ENCODE data around the gene FADS3. TPM values are rescaled to one million over a fixed set of nuclear protein-coding genes. Genes with fewer than 3 reads are reported as not detected.

The FADS3 gene
- total RNA-seq, 1 experiment from 2014 or later, result 22.6 TPM

DNA sequence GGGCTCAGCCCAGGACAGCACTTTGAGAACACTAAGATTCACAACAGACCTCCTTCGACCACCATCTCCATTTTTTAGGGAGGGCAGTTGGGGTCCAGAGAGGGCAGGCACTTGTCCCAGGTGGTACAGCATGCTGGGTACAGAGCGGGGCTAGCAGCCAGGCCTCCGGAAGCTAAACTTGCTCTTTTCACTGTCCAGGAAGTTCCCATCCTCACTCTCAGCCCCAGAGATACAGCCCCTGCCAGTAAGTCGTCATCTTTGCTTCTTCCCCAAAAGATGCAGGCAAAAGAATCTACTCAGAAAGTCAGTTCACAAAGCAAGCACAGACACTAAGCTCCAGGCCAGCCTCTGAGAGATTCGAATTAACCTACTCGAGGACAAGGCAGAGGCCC is 32.7 kb upstream of the FADS3 start:
- in situ Hi-C loops (cut with HindIII; ENCODE audit: low pct_unique_long_range_greater_than_20kb, low sequenced_read_pairs) (no loop called here), intact Hi-C loops (cut with micrococcal nuclease; ENCODE audit: unreplicated experiment) (no loop called here)
- no TSS peak for BruUV-seq (replicated peaks)
- Histone ChIP-seq H3K36me3 (ENCODE audit: control insufficient read depth, insufficient read depth, low read length) (no peaks in the 10 kb centered on the region), H3K4me1 (ENCODE audit: control insufficient read depth, insufficient read depth, low read length) (no peaks in the 10 kb centered on the region), H3K27me3 (ENCODE audit: control insufficient read depth, insufficient read depth, low read length) (no peaks in the 10 kb centered on the region), H3K4me3 (ENCODE audit: low read depth in 2 of 2, low read length in 2 of 2) (no peak overlapping the region), H3K27ac (ENCODE audit: low read length) (no peak overlapping the region), H3K9me3 (ENCODE audit: control insufficient read depth, insufficient read depth, low read depth, low read length) (no peaks in the 10 kb centered on the region)
- DNase-seq (ENCODE audit: low read depth, low spot score), result no peak
- POLR2A ChIA-PET, result no interaction called here
- TF ChIP-seq SIN3A (IDR thresholded peaks at IDR 0.05; ENCODE audit: borderline replicate concordance, insufficient read depth, low read depth, low read length), result no peak
- no peak for TF ChIP-seq TCF7L2 (IDR thresholded peaks at IDR 0.05; ENCODE audit: low read depth, low read length)
- no peak for TF ChIP-seq POLR2AphosphoS5 (IDR thresholded peaks at IDR 0.05; ENCODE audit: low read depth, low read length)
- TF ChIP-seq, protein P1, sequence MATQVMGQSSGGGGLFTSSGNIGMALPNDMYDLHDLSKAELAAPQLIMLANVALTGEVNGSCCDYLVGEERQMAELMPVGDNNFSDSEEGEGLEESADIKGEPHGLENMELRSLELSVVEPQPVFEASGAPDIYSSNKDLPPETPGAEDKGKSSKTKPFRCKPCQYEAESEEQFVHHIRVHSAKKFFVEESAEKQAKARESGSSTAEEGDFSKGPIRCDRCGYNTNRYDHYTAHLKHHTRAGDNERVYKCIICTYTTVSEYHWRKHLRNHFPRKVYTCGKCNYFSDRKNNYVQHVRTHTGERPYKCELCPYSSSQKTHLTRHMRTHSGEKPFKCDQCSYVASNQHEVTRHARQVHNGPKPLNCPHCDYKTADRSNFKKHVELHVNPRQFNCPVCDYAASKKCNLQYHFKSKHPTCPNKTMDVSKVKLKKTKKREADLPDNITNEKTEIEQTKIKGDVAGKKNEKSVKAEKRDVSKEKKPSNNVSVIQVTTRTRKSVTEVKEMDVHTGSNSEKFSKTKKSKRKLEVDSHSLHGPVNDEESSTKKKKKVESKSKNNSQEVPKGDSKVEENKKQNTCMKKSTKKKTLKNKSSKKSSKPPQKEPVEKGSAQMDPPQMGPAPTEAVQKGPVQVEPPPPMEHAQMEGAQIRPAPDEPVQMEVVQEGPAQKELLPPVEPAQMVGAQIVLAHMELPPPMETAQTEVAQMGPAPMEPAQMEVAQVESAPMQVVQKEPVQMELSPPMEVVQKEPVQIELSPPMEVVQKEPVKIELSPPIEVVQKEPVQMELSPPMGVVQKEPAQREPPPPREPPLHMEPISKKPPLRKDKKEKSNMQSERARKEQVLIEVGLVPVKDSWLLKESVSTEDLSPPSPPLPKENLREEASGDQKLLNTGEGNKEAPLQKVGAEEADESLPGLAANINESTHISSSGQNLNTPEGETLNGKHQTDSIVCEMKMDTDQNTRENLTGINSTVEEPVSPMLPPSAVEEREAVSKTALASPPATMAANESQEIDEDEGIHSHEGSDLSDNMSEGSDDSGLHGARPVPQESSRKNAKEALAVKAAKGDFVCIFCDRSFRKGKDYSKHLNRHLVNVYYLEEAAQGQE (IDR thresholded peaks at IDR 0.05; ENCODE audit: insufficient read depth in 1 of 2, low read depth in 2 of 2, low read length in 1 of 2), result no peak
- TF ChIP-seq, protein P2, sequence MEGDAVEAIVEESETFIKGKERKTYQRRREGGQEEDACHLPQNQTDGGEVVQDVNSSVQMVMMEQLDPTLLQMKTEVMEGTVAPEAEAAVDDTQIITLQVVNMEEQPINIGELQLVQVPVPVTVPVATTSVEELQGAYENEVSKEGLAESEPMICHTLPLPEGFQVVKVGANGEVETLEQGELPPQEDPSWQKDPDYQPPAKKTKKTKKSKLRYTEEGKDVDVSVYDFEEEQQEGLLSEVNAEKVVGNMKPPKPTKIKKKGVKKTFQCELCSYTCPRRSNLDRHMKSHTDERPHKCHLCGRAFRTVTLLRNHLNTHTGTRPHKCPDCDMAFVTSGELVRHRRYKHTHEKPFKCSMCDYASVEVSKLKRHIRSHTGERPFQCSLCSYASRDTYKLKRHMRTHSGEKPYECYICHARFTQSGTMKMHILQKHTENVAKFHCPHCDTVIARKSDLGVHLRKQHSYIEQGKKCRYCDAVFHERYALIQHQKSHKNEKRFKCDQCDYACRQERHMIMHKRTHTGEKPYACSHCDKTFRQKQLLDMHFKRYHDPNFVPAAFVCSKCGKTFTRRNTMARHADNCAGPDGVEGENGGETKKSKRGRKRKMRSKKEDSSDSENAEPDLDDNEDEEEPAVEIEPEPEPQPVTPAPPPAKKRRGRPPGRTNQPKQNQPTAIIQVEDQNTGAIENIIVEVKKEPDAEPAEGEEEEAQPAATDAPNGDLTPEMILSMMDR (IDR thresholded peaks at IDR 0.05), result no peak
- CTCF ChIA-PET, result interaction anchor here (0.6 to 1.2 kb wide), 4 partner anchors 24 to 280 kb away, joined by 3 to 8 read pairs (median 4); no protein-coding TSS in a partner anchor
- no peak for ATAC-seq

DNA sequence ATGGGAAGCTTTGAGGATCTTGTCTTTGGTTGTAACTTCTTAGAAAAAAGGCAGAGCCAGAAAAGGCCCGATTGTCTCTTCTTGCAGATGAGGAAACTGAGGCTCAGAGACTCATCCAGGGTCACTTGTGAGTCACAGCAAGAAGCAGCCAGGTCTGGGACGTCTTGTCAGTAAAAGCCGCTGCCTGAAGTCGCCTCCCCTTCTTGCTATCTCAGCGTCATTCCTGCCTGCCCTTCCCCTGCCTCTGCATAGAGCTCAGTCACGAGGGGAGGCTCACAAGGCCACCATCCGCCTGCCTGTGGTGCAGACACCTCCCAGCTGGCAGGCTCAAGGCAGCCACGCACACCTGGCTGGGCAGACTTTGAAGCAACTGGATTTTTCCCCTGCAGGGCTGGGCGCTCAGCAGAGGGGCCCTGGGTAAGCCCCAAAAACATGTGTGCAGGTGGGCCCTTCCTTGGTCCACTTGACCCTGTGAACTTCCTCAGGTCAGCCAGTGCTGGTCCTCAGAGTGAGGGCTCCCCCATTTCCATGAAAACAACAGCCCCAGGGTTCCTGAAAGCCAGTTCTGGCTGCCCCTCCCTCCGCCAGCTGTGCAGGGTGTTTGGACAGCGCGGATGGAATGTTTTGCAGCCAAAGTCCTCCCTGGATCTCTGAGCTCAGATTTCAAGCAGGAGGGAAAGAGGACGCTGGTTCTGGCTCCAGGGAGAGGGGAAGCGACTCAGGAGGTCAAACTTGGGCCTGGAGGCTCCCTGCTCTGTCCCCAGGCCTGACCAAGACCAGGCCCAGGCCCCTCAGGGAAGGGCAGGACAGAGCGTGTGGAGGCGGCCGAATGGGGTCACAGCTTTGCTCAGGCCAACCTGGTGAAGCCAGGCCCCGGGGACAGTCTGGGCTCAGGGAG is 32.1 kb upstream of the FADS3 start:
- H3K27me3 ChIP-seq (ENCODE audit: control insufficient read depth, insufficient read depth, low read length), result no peaks in the 10 kb centered on the region
- H3K4me3 ChIP-seq (ENCODE audit: low read depth in 2 of 2, low read length in 2 of 2), result no peak overlapping the region
- no peak; the same call in 1 of the 2 replicates for ATAC-seq
- in situ Hi-C loops (cut with HindIII; ENCODE audit: low pct_unique_long_range_greater_than_20kb, low sequenced_read_pairs) (no loop called here), intact Hi-C loops (cut with micrococcal nuclease; ENCODE audit: unreplicated experiment) (no loop called here)
- H3K27ac ChIP-seq (ENCODE audit: low read length), result no peak overlapping the region
- POLR2A ChIA-PET, result interaction anchor here (0.6 kb wide), 1 partner anchor 70 kb away, joined by 4 read pairs; no protein-coding TSS in a partner anchor
- no peaks in the 10 kb centered on the region for H3K36me3 ChIP-seq (ENCODE audit: control insufficient read depth, insufficient read depth, low read length)
- CTCF ChIA-PET, result interaction anchor here (0.6 to 0.9 kb wide), 4 partner anchors 24 to 281 kb away, joined by 3 to 8 read pairs (median 4); no protein-coding TSS in a partner anchor
- H3K9me3 ChIP-seq (ENCODE audit: control insufficient read depth, insufficient read depth, low read depth, low read length), result no peaks in the 10 kb centered on the region
- no peak for TF ChIP-seq TCF7L2 (IDR thresholded peaks at IDR 0.05; ENCODE audit: low read depth, low read length)
- TF ChIP-seq, protein P1 (IDR thresholded peaks at IDR 0.05; ENCODE audit: insufficient read depth in 1 of 2, low read depth in 2 of 2, low read length in 1 of 2), result 0 out of 4 replicates have a peak, but pooled peaks of 1 of the 2 experiments have one; percentile 26
- BruUV-seq (replicated peaks), result no TSS peak
- H3K4me1 ChIP-seq (ENCODE audit: control insufficient read depth, insufficient read depth, low read length), result no peaks in the 10 kb centered on the region
- no peak for DNase-seq (ENCODE audit: low read depth, low spot score)

Measured in Panc1 (cell line).